HepG2 (cell line): Measurements from ENCODE around the gene THAP3. TPM values are rescaled to one million over a fixed set of nuclear protein-coding genes. Genes with fewer than 3 reads are reported as not detected.

Experiments used
- ADNP ChIP-seq: sonication (generic); formaldehyde crosslinking; IDR thresholded peaks from 2 replicates; pipeline ENCODE4 v1.4.0; 2020; ENCODE audit warnings: missing genetic modification reagents
- ATF1 ChIP-seq: IDR thresholded peaks from 2 replicates; pipeline ENCODE4 v1.6.1; 2016; ENCODE audit warnings: mild to moderate bottlenecking, control low read depth
- BRD4 ChIP-seq: sonication (generic); formaldehyde crosslinking; IDR thresholded peaks from 2 replicates; pipeline ENCODE4 v1.4.0; 2020; ENCODE audit warnings: missing genetic modification reagents
- EEA1 ChIP-seq: sonication (generic); formaldehyde crosslinking; IDR thresholded peaks from 2 replicates; pipeline ENCODE4 v1.5.1; 2020; ENCODE audit warnings: mild to moderate bottlenecking, missing genetic modification reagents, borderline replicate concordance
- FOSL1 ChIP-seq: sonication (generic); formaldehyde crosslinking; IDR thresholded peaks from 2 replicates; pipeline ENCODE4 v1.9.0; 2021; ENCODE audit warnings: missing genetic modification reagents, borderline replicate concordance
- HMGA1 ChIP-seq: sonication (generic); formaldehyde crosslinking; conservative IDR thresholded peaks from 2 replicates; pipeline ENCODE4 v1.4.0; 2020; ENCODE audit warnings: missing genetic modification reagents
- IKZF4 ChIP-seq: sonication (generic); formaldehyde crosslinking; IDR thresholded peaks from 2 replicates; pipeline ENCODE4 v1.5.1; 2020; ENCODE audit warnings: borderline replicate concordance, mild to moderate bottlenecking, low read depth, missing genetic modification reagents; ENCODE audit errors: not compliant biosample characterization
- LCORL ChIP-seq, 2 experiments: fragments of 450-650 bp in 1 of 2; sonication (generic) in 1 of 2; formaldehyde crosslinking in 1 of 2; IDR thresholded peaks; 2 replicates each; pipeline versions ENCODE4 v1.5.0 to v1.6.1; 2017 to 2020; ENCODE audit warnings: antibody characterized with exemption in 1 of 2, missing genetic modification reagents in 1 of 2
- REPIN1 ChIP-seq: sonication (generic); formaldehyde crosslinking; IDR thresholded peaks from 2 replicates; pipeline ENCODE4 v1.8.0; 2022; ENCODE audit warnings: missing genetic modification reagents, low read depth, mild to moderate bottlenecking, borderline replicate concordance
- RNF2 ChIP-seq: fragments of 450-650 bp; conservative IDR thresholded peaks from 2 replicates; pipeline ENCODE4 v1.6.1; 2016; ENCODE audit warnings: low read depth
- SALL1 ChIP-seq: sonication (generic); formaldehyde crosslinking; IDR thresholded peaks from 2 replicates; pipeline ENCODE4 v1.8.0; 2022; ENCODE audit warnings: mild to moderate bottlenecking, missing genetic modification reagents
- SIN3B ChIP-seq: fragments of 150-350 bp; IDR thresholded peaks from 2 replicates; pipeline ENCODE4 v1.6.1; 2014; ENCODE audit warnings: low read length
- TERF1 ChIP-seq: sonication (generic); formaldehyde crosslinking; IDR thresholded peaks from 2 replicates; pipeline ENCODE4 v1.8.0; 2022; ENCODE audit warnings: mild to moderate bottlenecking, missing genetic modification reagents, moderate library complexity
- ZBTB44 ChIP-seq: sonication (generic); formaldehyde crosslinking; IDR thresholded peaks from 2 replicates; pipeline ENCODE4 v1.4.0; 2020; ENCODE audit warnings: missing genetic modification reagents
- ZFP90 ChIP-seq: sonication (generic); formaldehyde crosslinking; IDR thresholded peaks from 2 replicates; pipeline ENCODE4 v1.8.0; 2022; ENCODE audit warnings: missing genetic modification reagents, mild to moderate bottlenecking, inconsistent platforms, borderline replicate concordance
- ZNF282 ChIP-seq: fragments of 450-650 bp; IDR thresholded peaks from 2 replicates; pipeline ENCODE4 v1.6.1; 2018; ENCODE audit not compliant: partially characterized antibody
- ZNF724P ChIP-seq: sonication (generic); formaldehyde crosslinking; IDR thresholded peaks from 2 replicates; pipeline ENCODE4 v1.8.0; 2022; ENCODE audit warnings: missing genetic modification reagents, borderline replicate concordance
- ZNF784 ChIP-seq: sonication (generic); formaldehyde crosslinking; IDR thresholded peaks from 2 replicates; pipeline ENCODE4 v1.5.1; 2020; ENCODE audit warnings: missing genetic modification reagents, mild to moderate bottlenecking, borderline replicate concordance
- polyA plus RNA-seq, 8 experiments: library from polyadenylated mRNA; depleted of rRNA in 3 of 8; stranded (reverse) in 7 of 8; unstranded in 1 of 8; fragments of >200 nt; fragmentation: Illumina TruSeq in 4 of 8; extraction: Trizol in 4 of 8; gene quantifications; 2 replicates each; pipeline versions ENCODE4 v1.2.1 to v1.2.3, GENCODE V29; 2011 to 2016; ENCODE audit warnings: low read depth in 4 of 8, missing spikeins in 1 of 8, mixed read lengths in 1 of 8; ENCODE audit not compliant: insufficient read depth in 1 of 8
- total RNA-seq, 5 experiments: library from RNA; depleted of rRNA; stranded (reverse); fragments of >200 nt; fragmentation: Illumina TruSeq; extraction: Trizol; gene quantifications; 2 replicates each; pipeline ENCODE4 v1.2.3, GENCODE V29; 2016; ENCODE audit warnings: low read depth in 1 of 5
- TF ChIP-seq, protein P1 (sequence below): sonication (generic); formaldehyde crosslinking; IDR thresholded peaks from 2 replicates; pipeline ENCODE4 v1.4.0; 2020; ENCODE audit warnings: mild to moderate bottlenecking, missing genetic modification reagents
- TF ChIP-seq, protein P2 (sequence below): sonication (generic); formaldehyde crosslinking; IDR thresholded peaks from 2 replicates; pipeline ENCODE4 v1.4.0; 2020; ENCODE audit warnings: mild to moderate bottlenecking, missing genetic modification reagents
- TF ChIP-seq, protein P3 (sequence below): IDR thresholded peaks from 2 replicates; pipeline ENCODE4 v1.6.1; 2016; ENCODE audit warnings: missing genetic modification reagents, missing compliant biosample characterization

THAP3 gene
- total and polyA plus RNA-seq, 2 of the 13 experiments (the other 11 are each of a cell fraction or from before 2014, with no cell fraction given): 10.3 to 14.9 TPM

DNA sequence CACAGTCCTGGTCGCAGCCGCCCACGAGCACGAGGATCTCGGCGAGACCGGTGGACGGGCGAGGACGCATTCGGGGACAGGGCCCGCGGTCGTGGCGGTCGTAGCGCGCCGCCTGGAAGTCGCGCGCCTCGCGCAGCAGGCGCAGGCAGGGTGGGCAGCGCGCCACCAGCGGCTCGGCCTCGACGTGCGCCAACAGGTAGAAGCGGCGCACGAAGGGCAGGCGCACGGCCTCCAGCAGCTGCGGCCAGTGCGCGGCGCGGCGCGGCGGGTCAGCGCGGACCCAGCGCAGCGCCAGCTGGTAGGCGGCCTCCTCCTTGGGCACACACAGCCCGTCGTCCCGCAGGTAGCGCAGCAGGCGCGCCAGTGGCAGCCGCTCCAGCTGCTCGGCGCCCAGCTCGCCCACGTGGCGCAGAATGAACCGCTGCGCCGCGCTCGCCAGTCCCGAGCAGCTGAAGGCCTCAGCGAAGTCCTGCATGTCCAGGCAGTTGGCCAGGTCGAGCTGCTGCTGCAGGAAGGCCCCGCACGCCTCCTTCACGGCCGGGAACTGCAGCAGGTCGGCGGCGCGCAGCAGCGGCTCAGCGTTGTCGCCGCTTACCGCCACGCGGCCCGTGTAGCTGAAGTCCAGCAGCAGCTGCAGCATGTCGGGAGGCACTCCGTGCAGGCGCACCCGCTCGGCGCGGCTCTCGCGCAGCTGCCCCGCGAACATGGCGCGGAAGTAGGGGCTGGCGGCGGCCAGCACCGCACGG lies 22.6 kb upstream of the THAP3 start (continued):
- TF ChIP-seq ZNF724P (CRISPR knock-in tag): peak; percentile 13; the same call in 1 of the 2 replicates
- TF ChIP-seq SIN3B: no peak
- TF ChIP-seq, protein P1, sequence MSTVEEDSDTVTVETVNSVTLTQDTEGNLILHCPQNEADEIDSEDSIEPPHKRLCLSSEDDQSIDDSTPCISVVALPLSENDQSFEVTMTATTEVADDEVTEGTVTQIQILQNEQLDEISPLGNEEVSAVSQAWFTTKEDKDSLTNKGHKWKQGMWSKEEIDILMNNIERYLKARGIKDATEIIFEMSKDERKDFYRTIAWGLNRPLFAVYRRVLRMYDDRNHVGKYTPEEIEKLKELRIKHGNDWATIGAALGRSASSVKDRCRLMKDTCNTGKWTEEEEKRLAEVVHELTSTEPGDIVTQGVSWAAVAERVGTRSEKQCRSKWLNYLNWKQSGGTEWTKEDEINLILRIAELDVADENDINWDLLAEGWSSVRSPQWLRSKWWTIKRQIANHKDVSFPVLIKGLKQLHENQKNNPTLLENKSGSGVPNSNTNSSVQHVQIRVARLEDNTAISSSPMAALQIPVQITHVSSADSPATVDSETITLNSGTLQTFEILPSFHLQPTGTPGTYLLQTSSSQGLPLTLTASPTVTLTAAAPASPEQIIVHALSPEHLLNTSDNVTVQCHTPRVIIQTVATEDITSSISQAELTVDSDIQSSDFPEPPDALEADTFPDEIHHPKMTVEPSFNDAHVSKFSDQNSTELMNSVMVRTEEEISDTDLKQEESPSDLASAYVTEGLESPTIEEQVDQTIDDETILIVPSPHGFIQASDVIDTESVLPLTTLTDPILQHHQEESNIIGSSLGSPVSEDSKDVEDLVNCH (CRISPR knock-in tag): no peak
- TF ChIP-seq IKZF4 (CRISPR knock-in tag): peak; percentile 27
- no peak for TF ChIP-seq ZNF784 (CRISPR knock-in tag)
- TF ChIP-seq ZBTB44 (CRISPR knock-in tag): no peak
- TF ChIP-seq ATF1 (CRISPR knock-in tag): no peak
- no peak for TF ChIP-seq LCORL (IDR thresholded peaks at IDR 0.05)
- TF ChIP-seq LCORL (CRISPR knock-in tag; IDR thresholded peaks at IDR 0.05): 0 out of 2 replicates have a peak, but pooled peaks have one; percentile 25
- 0 out of 2 replicates have a peak, but pooled peaks have one; percentile 14 for TF ChIP-seq ADNP (CRISPR knock-in tag)
- peak; percentile 56 for TF ChIP-seq BRD4 (CRISPR knock-in tag)
- TF ChIP-seq SALL1 (CRISPR knock-in tag): peak; percentile 30
- no peak for TF ChIP-seq EEA1
- no peak for TF ChIP-seq FOSL1 (CRISPR knock-in tag)
- TF ChIP-seq, protein P2, sequence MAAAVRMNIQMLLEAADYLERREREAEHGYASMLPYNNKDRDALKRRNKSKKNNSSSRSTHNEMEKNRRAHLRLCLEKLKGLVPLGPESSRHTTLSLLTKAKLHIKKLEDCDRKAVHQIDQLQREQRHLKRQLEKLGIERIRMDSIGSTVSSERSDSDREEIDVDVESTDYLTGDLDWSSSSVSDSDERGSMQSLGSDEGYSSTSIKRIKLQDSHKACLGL (CRISPR knock-in tag): peak; percentile 87
- TF ChIP-seq HMGA1 (CRISPR knock-in tag): no peak
- TF ChIP-seq ZFP90 (CRISPR knock-in tag): 0 out of 2 replicates have a peak, but pooled peaks have one; percentile 29
- TF ChIP-seq REPIN1: peak; percentile 13; the same call in 1 of the 2 replicates
- TF ChIP-seq, protein P3, sequence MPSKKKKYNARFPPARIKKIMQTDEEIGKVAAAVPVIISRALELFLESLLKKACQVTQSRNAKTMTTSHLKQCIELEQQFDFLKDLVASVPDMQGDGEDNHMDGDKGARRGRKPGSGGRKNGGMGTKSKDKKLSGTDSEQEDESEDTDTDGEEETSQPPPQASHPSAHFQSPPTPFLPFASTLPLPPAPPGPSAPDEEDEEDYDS (CRISPR knock-in tag): no peak
- 0 out of 2 replicates have a peak, but pooled peaks have one; percentile 32 for TF ChIP-seq RNF2
- no peak for TF ChIP-seq TERF1
- TF ChIP-seq ZNF282: no peak
